HG03066 (cell line): ENCODE measurements around the gene ATF4.
A peak's percentile ranks its signal among the peaks of the same experiment; 100 is the strongest.

Experiments used
- ATAC-seq: cut with Tn5 transposase; IDR thresholded peaks from one replicate; pipeline ENCODE4 v1.9.1; 2021; ENCODE audit warnings: low read depth; ENCODE audit not compliant: unreplicated experiment

The ATF4 gene

GRCh38 chr22:39520226-39521105 is at the start of gene ATF4:
Gene ATF4 (plus strand): TSS chr22:39520562. CDS start chr22:39521446, 884 bp downstream.
- peak; percentile 40 for ATAC-seq

GRCh38 chr22:39471381-39472141 is 48.8 kb upstream of the ATF4 start:
- no peak for ATAC-seq

- no peak for ATAC-seq
These were observed 47.5 kb upstream of the ATF4 start for GRCh38 chr22:39472570-39473556.

GRCh38 chr22:39473851-39474250 is 46.5 kb upstream of the ATF4 start:
- no peak for ATAC-seq

GRCh38 chr22:39474351-39475111 is 45.8 kb upstream of the ATF4 start:
- ATAC-seq: no peak

GRCh38 chr22:39475337-39475736 is 45.0 kb upstream of the ATF4 start:
- ATAC-seq: no peak

GRCh38 chr22:39475902-39476301 is 44.5 kb upstream of the ATF4 start:
- no peak for ATAC-seq

- no peak for ATAC-seq
These were observed 43.7 kb upstream of the ATF4 start for GRCh38 chr22:39476664-39477063.

- no peak for ATAC-seq
These were observed 42.8 kb upstream of the ATF4 start for GRCh38 chr22:39477542-39477941.

- no peak for ATAC-seq
These were observed 41.9 kb upstream of the ATF4 start for GRCh38 chr22:39478441-39478850.

GRCh38 chr22:39479254-39479653 is 41.1 kb upstream of the ATF4 start:
- ATAC-seq: no peak

- ATAC-seq: no peak
These were observed 39.8 kb upstream of the ATF4 start for GRCh38 chr22:39480557-39480956.

- ATAC-seq: no peak
These were observed 39.3 kb upstream of the ATF4 start for GRCh38 chr22:39481054-39481453.

GRCh38 chr22:39481595-39481994 is 38.8 kb upstream of the ATF4 start:
- no peak for ATAC-seq

GRCh38 chr22:39482768-39483167 is 37.6 kb upstream of the ATF4 start:
- no peak for ATAC-seq

- no peak for ATAC-seq
These were observed 33.2 kb upstream of the ATF4 start for GRCh38 chr22:39486951-39487825.

GRCh38 chr22:39487826-39488520 is 32.4 kb upstream of the ATF4 start:
- ATAC-seq: no peak

GRCh38 chr22:39488563-39489083 is 31.7 kb upstream of the ATF4 start:
- no peak for ATAC-seq
